Caco-2 (cell line): ENCODE data around the gene PTGER2. TPM values are rescaled to one million over a fixed set of nuclear protein-coding genes. Genes with fewer than 3 reads are reported as not detected.

ENCODE experiments used
- BruUV-seq: library from RNA; stranded (reverse); fragments of 400-500 nt; replicated peaks from 2 replicates; lab custom pipeline; 2021; lab: Mats Ljungman, UMichigan
- CTCF ChIA-PET: fragments of 300-600 bp; sonication (Branson Sonifier 250); formaldehyde crosslinking; loops from one replicate; lab custom pipeline; 2022; ENCODE audit warnings: antibody characterized with exemption; lab: Charles Lee
- POLR2A ChIA-PET: fragments of 300-600 bp; sonication (Branson Sonifier 250); formaldehyde crosslinking; loops from one replicate; lab custom pipeline; 2022; ENCODE audit warnings: antibody characterized with exemption; lab: Charles Lee
- DNase-seq, 2 experiments: peaks; one replicate each; pipeline versions ENCODE4 v3.0.0 to v3.0.0-alpha.2; 2020 to 2022
- H3K27me3 ChIP-seq: replicated peaks from 2 replicates; pipeline ENCODE4 v1.6.0; 2011; ENCODE audit warnings: low read length; ENCODE audit not compliant: control insufficient read depth, insufficient read depth
- H3K36me3 ChIP-seq: 2 replicates; pipeline ENCODE4 v1.5.1; 2011; ENCODE audit warnings: low read length; ENCODE audit not compliant: control insufficient read depth, insufficient read depth
- H3K4me1 ChIP-seq: fragments of 250-450 bp; sonication (Bioruptor Pico); 2 replicates; pipeline ENCODE4 v1.5.1; 2020; ENCODE audit warnings: mild to moderate bottlenecking
- H3K4me3 ChIP-seq: 2 replicates; pipeline ENCODE4 v1.5.1; 2011; ENCODE audit warnings: low read depth, mild to moderate bottlenecking, control low read depth, low read length
- H3K9me3 ChIP-seq: fragments of 250-450 bp; sonication (Bioruptor Pico); 2 replicates; pipeline ENCODE4 v1.5.1; 2020; ENCODE audit warnings: mild to moderate bottlenecking, moderate library complexity
- H3K27ac Mint-ChIP-seq: one replicate; pipeline ENCODE4 v1.8.0; 2022; ENCODE audit warnings: mixed read lengths; ENCODE audit not compliant: unreplicated experiment
- H3K27me3 Mint-ChIP-seq: one replicate; pipeline ENCODE4 v1.8.0; 2022; ENCODE audit warnings: mixed read lengths; ENCODE audit not compliant: insufficient read depth, unreplicated experiment
- H3K36me3 Mint-ChIP-seq: one replicate; pipeline ENCODE4 v1.8.0; 2022; ENCODE audit warnings: mild to moderate bottlenecking, mixed read lengths; ENCODE audit not compliant: insufficient read depth, unreplicated experiment
- H3K4me1 Mint-ChIP-seq: one replicate; pipeline ENCODE4 v1.8.0; 2022; ENCODE audit warnings: low read depth, mixed read lengths; ENCODE audit not compliant: unreplicated experiment
- H3K4me3 Mint-ChIP-seq: one replicate; pipeline ENCODE4 v1.8.0; 2022; ENCODE audit warnings: mild to moderate bottlenecking, moderate library complexity, mixed read lengths; ENCODE audit not compliant: unreplicated experiment
- H3K9me3 Mint-ChIP-seq: one replicate; pipeline ENCODE4 v1.8.0; 2022; ENCODE audit warnings: mixed read lengths; ENCODE audit not compliant: unreplicated experiment
- intact Hi-C: fragments of 100-400 bp; cut with micrococcal nuclease; formaldehyde crosslinking; loops from one replicate; pipeline ENCODE4 v1.10.0; 2022; ENCODE audit not compliant: unreplicated experiment
- total RNA-seq: library from RNA; stranded (reverse); gene quantifications from 2 replicates; pipeline ENCODE4 v1.2.3, GENCODE V29; 2022
- TF ChIP-seq, protein P1 (sequence below), 2 experiments: fragments of 200-600 bp in 1 of 2; IDR thresholded peaks; 1 replicate in 1 of 2; 2 replicates in 1 of 2; pipeline versions ENCODE4 v1.5.1 to v1.8.0; 2011 to 2022; ENCODE audit warnings: antibody characterized with exemption in 1 of 2, control low read depth in 1 of 2, inconsistent platforms in 1 of 2, low read depth in 1 of 2, low read length in 1 of 2, mild to moderate bottlenecking in 1 of 2, moderate library complexity in 1 of 2; ENCODE audit not compliant: insufficient read depth in 1 of 2, severe bottlenecking in 1 of 2, unreplicated experiment in 1 of 2

The PTGER2 gene
- total RNA-seq, 1 experiment from 2014 or later, result 0.27 TPM

DNA sequence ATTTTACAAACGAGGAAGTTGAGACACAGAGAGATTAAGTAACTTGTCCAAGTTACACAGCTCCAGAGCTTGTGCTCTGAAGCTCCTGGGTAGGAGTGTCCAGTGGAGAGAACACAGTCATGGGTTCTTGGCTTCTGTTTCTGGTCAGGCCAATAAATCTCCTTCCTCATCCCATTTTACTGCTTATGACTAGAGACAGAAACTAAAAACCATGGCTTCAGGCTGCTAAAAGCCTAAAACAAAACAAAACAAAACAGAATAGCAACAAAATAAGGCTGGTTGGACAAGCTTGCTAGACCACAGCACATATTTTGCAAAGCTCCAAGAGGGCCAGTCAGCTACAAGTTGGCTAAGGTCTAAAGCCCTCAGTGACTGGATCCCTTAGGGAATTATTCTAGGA, 49.8 kb downstream of the PTGER2 start:
- ChIA-PET POLR2A (no interaction called here), CTCF (no interaction called here)
- no peak for DNase-seq
- intact Hi-C loops, result no loop called here
- Histone ChIP-seq H3K27me3 (no peaks in the 10 kb centered on the region), H3K4me3 (no peak overlapping the region), H3K9me3 (no peaks in the 10 kb centered on the region), H3K4me1 (no peaks in the 10 kb centered on the region), H3K36me3 (no peaks in the 10 kb centered on the region)
- Mint-ChIP-seq H3K4me1 (no peaks in the 10 kb centered on the region), H3K27me3 (peaks cover 3% of the 10 kb centered on the region), H3K9me3 (no peaks in the 10 kb centered on the region), H3K27ac (no peak overlapping the region), H3K36me3 (no peaks in the 10 kb centered on the region), H3K4me3 (no peak overlapping the region)
- TF ChIP-seq, protein P1, sequence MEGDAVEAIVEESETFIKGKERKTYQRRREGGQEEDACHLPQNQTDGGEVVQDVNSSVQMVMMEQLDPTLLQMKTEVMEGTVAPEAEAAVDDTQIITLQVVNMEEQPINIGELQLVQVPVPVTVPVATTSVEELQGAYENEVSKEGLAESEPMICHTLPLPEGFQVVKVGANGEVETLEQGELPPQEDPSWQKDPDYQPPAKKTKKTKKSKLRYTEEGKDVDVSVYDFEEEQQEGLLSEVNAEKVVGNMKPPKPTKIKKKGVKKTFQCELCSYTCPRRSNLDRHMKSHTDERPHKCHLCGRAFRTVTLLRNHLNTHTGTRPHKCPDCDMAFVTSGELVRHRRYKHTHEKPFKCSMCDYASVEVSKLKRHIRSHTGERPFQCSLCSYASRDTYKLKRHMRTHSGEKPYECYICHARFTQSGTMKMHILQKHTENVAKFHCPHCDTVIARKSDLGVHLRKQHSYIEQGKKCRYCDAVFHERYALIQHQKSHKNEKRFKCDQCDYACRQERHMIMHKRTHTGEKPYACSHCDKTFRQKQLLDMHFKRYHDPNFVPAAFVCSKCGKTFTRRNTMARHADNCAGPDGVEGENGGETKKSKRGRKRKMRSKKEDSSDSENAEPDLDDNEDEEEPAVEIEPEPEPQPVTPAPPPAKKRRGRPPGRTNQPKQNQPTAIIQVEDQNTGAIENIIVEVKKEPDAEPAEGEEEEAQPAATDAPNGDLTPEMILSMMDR (IDR thresholded peaks at IDR 0.05; ENCODE audit: insufficient read depth in 1 of 2, low read depth in 1 of 2, low read length in 1 of 2, severe bottlenecking in 1 of 2, unreplicated experiment in 1 of 2), result no peak
- no TSS peak for BruUV-seq

DNA sequence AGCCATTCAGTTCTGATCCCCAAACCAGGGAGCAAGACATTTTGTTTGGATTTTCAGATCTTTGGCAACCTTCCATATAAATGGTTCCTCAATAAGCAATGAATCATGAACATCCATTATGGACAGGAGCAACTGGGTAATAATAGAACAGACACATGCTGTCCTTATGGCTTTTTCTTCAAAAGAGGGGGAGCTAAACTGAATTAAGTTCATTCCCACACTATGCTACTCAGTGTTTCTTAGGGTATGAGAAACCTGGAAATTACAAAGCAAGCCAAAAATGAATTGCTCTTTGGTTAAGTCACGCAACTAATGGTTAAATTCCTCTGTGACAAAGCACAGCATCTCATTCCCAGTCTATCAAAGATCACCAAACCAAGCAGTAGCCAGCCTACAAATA, 51.0 kb downstream of the PTGER2 start:
- H3K4me1 ChIP-seq, result no peaks in the 10 kb centered on the region
- Mint-ChIP-seq H3K4me3 (no peak overlapping the region), H3K27me3 (peaks cover 3% of the 10 kb centered on the region), H3K9me3 (no peaks in the 10 kb centered on the region), H3K36me3 (no peaks in the 10 kb centered on the region), H3K27ac (no peak overlapping the region), H3K4me1 (no peaks in the 10 kb centered on the region)
- TF ChIP-seq, protein P1 (IDR thresholded peaks at IDR 0.05; ENCODE audit: insufficient read depth in 1 of 2, low read depth in 1 of 2, low read length in 1 of 2, severe bottlenecking in 1 of 2, unreplicated experiment in 1 of 2), result no peak
- POLR2A ChIA-PET, result no interaction called here
- intact Hi-C loops, result no loop called here
- no TSS peak for BruUV-seq
- H3K9me3 ChIP-seq, result no peaks in the 10 kb centered on the region
- H3K4me3 ChIP-seq, result no peak overlapping the region
- no peaks in the 10 kb centered on the region for H3K36me3 ChIP-seq
- no peaks in the 10 kb centered on the region for H3K27me3 ChIP-seq
- CTCF ChIA-PET, result no interaction called here
- no peak for DNase-seq

DNA sequence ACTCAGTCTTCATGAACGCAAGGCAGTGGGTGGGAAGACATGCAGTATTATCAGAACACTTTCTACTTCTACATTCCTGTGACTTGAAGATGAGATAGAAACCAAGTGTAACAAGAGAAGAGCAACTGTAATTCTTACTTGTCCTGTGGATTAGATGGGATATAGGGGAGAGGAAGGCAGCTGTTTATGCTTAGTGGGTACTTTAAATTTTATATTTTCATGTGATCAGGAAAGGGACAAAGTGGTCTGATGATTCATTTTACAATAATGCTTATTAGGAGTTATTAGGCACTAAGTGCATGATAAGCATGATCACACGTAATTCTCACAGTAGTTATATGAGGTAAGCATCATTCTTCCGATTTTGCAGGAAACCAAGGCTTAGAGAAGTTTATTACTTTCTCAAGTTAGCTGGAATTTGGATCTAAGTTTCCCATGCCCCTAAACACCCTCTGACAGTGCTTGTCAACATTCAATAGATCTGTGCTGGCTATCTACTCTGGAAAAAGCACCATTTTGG, 52.7 kb downstream of the PTGER2 start:
- Histone ChIP-seq H3K4me1 (no peaks in the 10 kb centered on the region), H3K27me3 (no peaks in the 10 kb centered on the region), H3K9me3 (no peaks in the 10 kb centered on the region), H3K36me3 (no peaks in the 10 kb centered on the region), H3K4me3 (no peak overlapping the region)
- Mint-ChIP-seq H3K27ac (no peak overlapping the region), H3K9me3 (no peaks in the 10 kb centered on the region), H3K36me3 (no peaks in the 10 kb centered on the region), H3K27me3 (peaks cover 3% of the 10 kb centered on the region), H3K4me3 (no peak overlapping the region), H3K4me1 (no peaks in the 10 kb centered on the region)
- BruUV-seq, result no TSS peak
- intact Hi-C loops, result no loop called here
- CTCF ChIA-PET, result no interaction called here
- no peak for DNase-seq
- POLR2A ChIA-PET, result no interaction called here
- TF ChIP-seq, protein P1 (IDR thresholded peaks at IDR 0.05; ENCODE audit: insufficient read depth in 1 of 2, low read depth in 1 of 2, low read length in 1 of 2, severe bottlenecking in 1 of 2, unreplicated experiment in 1 of 2), result no peak
